Stimulated activated CD4-positive, alpha-beta T cell treated with anti-CD3 and anti-CD28 coated beads, Interleukin-12 subunit alpha, Interleukin-12 subunit beta, amount 100 ng/mL, for 24 hours (primary cell): ENCODE data around the gene GBF1.
A peak's percentile ranks its signal among the peaks of the same experiment; 100 is the strongest.

Experiments
- DNase-seq, 2 experiments: peaks; one replicate each; pipeline ENCODE4 v3.0.0-alpha.2; 2020; ENCODE audit warnings: low read depth in 2 of 2

Gene GBF1

GRCh38 chr10:102408728-102409603 lies 163.6 kb downstream of the GBF1 start:
- DNase-seq, result peak; percentile 46 to 74

- DNase-seq, result no peak
Observed at GRCh38 chr10:102409604-102410428, 164.5 kb downstream of the GBF1 start.

- peak in 1 of 2 experiments; percentile 64 for DNase-seq
Observed at GRCh38 chr10:102410429-102411073, 165.2 kb downstream of the GBF1 start.

- no peak for DNase-seq
Observed at GRCh38 chr10:102411341-102412255, 166.3 kb downstream of the GBF1 start.

- no peak for DNase-seq
Observed at GRCh38 chr10:102412293-102412692, 167.0 kb downstream of the GBF1 start.

- DNase-seq, result no peak
Observed at GRCh38 chr10:102413053-102413705, 167.8 kb downstream of the GBF1 start.

- no peak for DNase-seq
Observed at GRCh38 chr10:102413806-102414561, 168.7 kb downstream of the GBF1 start.

- DNase-seq, result no peak
Observed at GRCh38 chr10:102414749-102415148, 169.4 kb downstream of the GBF1 start.

GRCh38 chr10:102416283-102416682 lies 171.0 kb downstream of the GBF1 start:
- DNase-seq, result no peak

- no peak for DNase-seq
Observed at GRCh38 chr10:102416695-102417094, 171.4 kb downstream of the GBF1 start.

- DNase-seq, result no peak
Observed at GRCh38 chr10:102418622-102419268, 173.4 kb downstream of the GBF1 start, which contains the start of gene PSD. Gene PSD (minus strand): TSS chr10:102418785. CDS start chr10:102417038, 1,747 bp downstream.

GRCh38 chr10:102419269-102420180 lies 174.2 kb downstream of the GBF1 start:
- DNase-seq, result peak in 1 of 2 experiments; percentile 54

- DNase-seq, result no peak
Observed at GRCh38 chr10:102420181-102420713, 174.9 kb downstream of the GBF1 start.

GRCh38 chr10:102420714-102421506 lies 175.6 kb downstream of the GBF1 start, which contains the start of gene FBXL15:
Gene FBXL15 (plus strand): TSS chr10:102420836. CDS start chr10:102421130, 294 bp downstream.
- peak; percentile 96 for DNase-seq

- no peak for DNase-seq
Observed at GRCh38 chr10:102421507-102421756, 176.1 kb downstream of the GBF1 start.

- DNase-seq, result no peak
Observed at GRCh38 chr10:102421757-102422512, 176.6 kb downstream of the GBF1 start.
